ENCODE data around the gene KIAA1614.

Gene KIAA1614

DNA sequence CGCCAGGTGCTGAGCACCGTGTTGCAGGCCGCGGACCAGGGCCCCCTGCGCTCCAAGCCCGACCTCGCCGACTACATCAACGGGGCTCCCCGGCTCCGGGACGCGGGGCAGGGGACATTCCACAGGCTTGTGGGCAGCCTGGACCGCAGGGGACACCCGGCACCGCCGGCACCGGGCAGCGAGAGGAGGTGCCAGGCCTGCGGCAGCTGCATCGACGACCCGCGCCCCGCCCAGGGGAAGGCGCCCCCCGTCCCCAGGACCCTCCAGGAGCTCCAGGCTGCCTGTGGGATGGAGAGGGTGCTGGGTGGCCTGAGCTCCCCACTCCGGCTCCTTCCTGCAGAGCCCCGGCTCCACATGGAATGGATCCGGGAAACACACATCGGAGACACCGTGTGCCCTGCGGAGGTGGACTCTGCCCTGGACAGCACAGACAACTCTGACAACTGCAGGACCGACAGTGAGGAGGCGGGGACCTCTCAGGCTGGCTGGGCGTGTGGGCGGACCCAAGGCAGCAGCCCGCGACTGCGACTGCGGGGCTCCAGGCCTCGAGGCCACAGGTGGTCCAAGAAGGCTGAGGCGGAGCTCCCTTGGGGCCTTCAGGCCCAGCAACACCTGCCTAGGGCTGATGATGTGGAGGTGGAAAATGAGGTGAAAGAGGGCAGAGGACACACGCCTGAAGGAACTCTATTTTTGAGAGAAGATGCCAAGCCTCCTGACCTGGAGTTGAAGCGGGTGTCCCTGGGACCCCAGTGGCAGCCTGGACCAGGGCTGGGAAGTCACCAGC lies 22.8 kb downstream of the KIAA1614 start:
- no peak overlapping the region for H3K4me3 ChIP-seq (ENCODE audit: low read depth, low read length)
- TF ChIP-seq, protein P1, sequence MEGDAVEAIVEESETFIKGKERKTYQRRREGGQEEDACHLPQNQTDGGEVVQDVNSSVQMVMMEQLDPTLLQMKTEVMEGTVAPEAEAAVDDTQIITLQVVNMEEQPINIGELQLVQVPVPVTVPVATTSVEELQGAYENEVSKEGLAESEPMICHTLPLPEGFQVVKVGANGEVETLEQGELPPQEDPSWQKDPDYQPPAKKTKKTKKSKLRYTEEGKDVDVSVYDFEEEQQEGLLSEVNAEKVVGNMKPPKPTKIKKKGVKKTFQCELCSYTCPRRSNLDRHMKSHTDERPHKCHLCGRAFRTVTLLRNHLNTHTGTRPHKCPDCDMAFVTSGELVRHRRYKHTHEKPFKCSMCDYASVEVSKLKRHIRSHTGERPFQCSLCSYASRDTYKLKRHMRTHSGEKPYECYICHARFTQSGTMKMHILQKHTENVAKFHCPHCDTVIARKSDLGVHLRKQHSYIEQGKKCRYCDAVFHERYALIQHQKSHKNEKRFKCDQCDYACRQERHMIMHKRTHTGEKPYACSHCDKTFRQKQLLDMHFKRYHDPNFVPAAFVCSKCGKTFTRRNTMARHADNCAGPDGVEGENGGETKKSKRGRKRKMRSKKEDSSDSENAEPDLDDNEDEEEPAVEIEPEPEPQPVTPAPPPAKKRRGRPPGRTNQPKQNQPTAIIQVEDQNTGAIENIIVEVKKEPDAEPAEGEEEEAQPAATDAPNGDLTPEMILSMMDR (conservative IDR thresholded peaks at IDR 0.05; ENCODE audit: low read depth, low read length) = no peak
- DNase-seq (ENCODE audit: low read depth) = no peak

DNA sequence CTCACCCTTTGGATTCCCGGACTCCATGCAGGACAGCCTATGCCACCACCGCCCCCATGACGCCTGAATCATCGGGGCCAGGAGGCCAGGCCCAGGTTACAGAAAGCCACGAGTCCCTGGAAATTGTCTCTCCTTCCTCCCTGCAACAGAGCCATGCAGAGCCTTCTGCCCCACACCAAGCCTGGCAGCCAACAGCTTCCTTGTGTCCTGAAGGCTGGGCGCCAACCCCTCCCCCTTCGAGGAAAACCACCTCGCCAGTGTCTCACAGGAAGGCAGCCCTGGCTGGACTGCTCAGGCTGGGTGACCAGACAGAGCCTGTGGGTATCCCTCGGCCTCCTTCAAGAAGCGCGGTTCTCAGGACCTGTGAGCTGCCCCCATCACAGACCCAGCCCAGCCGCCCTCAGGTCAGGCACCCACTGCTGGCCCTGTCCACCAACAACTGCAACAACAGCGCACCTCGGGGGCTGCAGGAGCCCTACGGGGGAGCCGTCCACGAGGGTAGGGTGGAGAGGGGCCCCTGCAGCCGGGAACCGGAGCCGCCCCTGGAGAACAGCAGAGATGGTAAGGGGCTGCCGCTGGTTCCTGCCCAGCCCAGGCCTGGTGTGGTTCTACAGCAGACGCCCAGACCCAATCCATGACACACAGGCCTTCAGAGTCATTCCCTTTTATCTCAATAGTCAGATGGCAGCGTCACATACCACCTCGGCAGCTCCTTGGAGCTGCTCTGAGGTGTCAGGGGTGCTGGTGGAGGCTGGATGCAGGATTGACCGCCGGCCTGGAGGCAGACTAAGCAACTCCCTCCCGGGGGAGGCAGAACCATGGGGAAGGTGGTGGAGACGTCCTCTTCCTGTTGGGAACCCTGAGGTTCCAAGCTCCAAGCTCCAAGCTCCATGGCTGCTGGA lies 23.7 kb downstream of the KIAA1614 start:
- TF ChIP-seq, protein P1 (conservative IDR thresholded peaks at IDR 0.05; ENCODE audit: low read depth, low read length) = no peak
- H3K4me3 ChIP-seq (ENCODE audit: low read depth, low read length) = no peak overlapping the region
- no peak for DNase-seq (ENCODE audit: low read depth)

DNA sequence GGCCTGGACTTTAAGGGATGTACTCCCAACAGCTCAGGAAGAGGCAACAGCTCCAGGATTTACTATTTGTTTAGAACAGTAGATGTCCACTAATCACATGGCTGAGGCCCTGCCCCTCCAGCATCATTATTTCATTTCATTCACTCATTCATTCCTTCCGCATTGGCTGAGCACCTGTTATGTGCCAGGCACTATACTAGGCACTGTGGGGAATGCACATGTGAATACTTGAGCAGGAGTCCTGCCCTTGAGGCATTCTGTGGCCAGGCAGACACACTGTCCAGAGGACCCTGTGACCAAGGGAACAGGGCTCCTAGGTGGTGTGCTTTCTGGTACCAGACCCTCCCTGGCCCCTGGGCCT lies 24.3 kb downstream of the KIAA1614 start:
- no peak overlapping the region for H3K4me3 ChIP-seq (ENCODE audit: low read depth, low read length)
- TF ChIP-seq, protein P1 (conservative IDR thresholded peaks at IDR 0.05; ENCODE audit: low read depth, low read length) = no peak
- DNase-seq (ENCODE audit: low read depth) = no peak

DNA sequence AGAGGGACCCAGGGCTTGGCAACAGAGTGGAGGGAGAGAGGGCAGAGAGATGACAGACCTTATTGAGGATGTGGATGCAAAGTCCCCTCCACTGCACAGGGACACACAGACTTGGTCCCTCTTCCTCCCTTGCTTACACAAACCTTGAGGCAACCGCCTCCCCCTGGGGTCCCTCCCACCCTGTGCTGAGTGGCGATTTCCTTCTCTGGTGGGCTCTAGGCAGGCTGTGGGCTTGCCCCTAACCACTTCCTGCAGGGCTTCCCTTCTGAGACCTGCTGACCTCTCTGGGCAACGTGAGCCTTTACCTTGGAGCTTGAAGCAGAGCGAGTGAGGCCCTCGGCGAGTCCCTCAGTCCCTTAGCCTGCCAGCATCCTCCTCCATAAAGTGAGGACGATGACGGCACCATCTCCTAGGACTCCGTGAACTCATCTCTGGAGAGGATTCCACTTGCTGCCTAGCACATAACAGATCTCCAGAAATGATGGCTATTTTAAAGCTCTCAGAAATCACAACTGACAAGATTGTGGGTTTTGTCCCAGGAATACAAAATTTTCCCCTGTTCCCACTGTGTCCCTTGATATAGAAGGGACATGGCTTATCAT lies 25.0 kb downstream of the KIAA1614 start:
- DNase-seq (ENCODE audit: low read depth) = no peak
- H3K4me3 ChIP-seq (ENCODE audit: low read depth, low read length) = no peak overlapping the region

DNA sequence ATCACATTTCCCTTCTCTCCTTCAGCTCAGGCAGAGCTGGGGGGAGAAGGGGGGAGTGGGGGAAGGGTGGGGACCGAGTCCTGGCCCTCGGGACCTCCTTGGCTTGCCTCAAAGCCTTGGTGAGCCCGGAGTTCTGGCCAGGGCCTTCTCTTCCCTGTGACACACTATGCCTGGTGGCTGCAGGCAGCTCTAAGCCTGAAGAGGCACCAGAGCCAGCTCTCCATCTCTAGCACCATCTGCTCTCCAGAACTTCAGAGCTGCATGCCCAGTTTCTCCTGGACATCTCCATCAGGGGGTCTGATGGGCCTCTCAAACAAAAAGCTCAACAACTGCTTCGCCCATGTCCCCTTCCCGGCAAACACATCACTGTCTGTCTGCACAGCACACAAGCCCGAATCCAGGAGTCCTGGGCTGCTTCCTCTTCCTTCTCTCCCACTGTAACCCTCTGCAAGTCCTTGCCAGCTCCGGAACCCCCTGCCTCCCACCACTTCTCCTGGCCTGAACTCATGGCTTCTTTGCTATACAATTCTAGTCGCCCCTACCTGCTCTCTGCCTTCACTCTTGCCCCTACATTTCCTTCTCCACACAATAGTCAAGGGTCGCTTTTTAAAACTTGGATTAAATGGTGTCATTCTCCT lies 26.5 kb downstream of the KIAA1614 start:
- TF ChIP-seq, protein P1 (conservative IDR thresholded peaks at IDR 0.05; ENCODE audit: low read depth, low read length) = no peak
- no peak for DNase-seq (ENCODE audit: low read depth)
- no peak overlapping the region for H3K4me3 ChIP-seq (ENCODE audit: low read depth, low read length)

More for the DNA sequence above, 25.0 kb downstream of the KIAA1614 start:
- TF ChIP-seq, protein P1 (conservative IDR thresholded peaks at IDR 0.05; ENCODE audit: low read depth, low read length) = no peak

DNA sequence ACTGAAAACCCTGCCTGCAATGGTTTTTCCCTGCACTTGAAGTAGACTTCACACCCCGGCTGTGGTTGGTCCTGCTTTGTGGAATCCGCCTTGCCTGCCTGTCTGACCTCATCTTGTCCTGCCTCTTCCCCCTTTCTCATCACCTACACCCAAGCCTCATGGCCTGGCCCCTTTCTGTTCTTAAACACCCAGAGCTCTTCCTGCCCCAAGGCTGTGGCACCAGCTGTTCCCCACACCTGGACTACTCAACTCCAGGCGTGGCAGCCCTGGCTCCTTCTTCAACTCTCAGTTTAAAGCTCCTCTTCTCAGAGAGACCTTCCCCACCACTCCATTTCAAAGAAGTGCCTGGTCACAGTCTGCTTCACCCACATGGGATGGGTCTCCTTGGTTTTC lies 27.0 kb downstream of the KIAA1614 start:
- H3K4me3 ChIP-seq (ENCODE audit: low read depth, low read length) = no peak overlapping the region
- TF ChIP-seq, protein P1 (conservative IDR thresholded peaks at IDR 0.05; ENCODE audit: low read depth, low read length) = no peak
- DNase-seq (ENCODE audit: low read depth) = no peak

All from choroid plexus epithelial cell (primary cell).